GM12873 (cell line): ENCODE results near the gene OVCH1.

ENCODE experiments used
- TF ChIP-seq, protein P1 (sequence below): IDR thresholded peaks from 2 replicates; pipeline ENCODE4 v1.5.1; 2012; ENCODE audit warnings: low read depth, mild to moderate bottlenecking, moderate library complexity, low read length, control low read depth; ENCODE audit not compliant: insufficient read depth; ENCODE audit errors: missing control alignments

Gene OVCH1

DNA sequence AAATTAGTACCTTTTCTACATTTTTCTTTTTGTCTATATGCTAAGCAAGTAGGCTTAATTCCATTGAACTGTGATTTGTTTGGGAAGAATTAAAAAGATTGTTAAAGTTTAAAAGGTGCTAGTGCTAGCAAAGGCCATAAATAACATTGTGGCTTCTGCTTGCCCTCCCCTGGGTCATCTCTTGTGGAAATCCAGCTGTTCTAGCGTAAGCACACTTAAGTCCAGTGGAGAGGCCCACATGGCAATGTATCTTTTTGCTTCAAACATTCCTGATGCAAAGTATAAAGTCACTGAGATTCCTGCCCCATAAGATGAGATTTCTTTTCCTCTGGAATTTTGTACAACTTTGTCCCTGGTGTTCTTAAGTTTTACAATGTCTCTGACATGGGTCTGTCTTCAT is 102.1 kb downstream of the OVCH1 start:
- TF ChIP-seq, protein P1, sequence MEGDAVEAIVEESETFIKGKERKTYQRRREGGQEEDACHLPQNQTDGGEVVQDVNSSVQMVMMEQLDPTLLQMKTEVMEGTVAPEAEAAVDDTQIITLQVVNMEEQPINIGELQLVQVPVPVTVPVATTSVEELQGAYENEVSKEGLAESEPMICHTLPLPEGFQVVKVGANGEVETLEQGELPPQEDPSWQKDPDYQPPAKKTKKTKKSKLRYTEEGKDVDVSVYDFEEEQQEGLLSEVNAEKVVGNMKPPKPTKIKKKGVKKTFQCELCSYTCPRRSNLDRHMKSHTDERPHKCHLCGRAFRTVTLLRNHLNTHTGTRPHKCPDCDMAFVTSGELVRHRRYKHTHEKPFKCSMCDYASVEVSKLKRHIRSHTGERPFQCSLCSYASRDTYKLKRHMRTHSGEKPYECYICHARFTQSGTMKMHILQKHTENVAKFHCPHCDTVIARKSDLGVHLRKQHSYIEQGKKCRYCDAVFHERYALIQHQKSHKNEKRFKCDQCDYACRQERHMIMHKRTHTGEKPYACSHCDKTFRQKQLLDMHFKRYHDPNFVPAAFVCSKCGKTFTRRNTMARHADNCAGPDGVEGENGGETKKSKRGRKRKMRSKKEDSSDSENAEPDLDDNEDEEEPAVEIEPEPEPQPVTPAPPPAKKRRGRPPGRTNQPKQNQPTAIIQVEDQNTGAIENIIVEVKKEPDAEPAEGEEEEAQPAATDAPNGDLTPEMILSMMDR: no peak

DNA sequence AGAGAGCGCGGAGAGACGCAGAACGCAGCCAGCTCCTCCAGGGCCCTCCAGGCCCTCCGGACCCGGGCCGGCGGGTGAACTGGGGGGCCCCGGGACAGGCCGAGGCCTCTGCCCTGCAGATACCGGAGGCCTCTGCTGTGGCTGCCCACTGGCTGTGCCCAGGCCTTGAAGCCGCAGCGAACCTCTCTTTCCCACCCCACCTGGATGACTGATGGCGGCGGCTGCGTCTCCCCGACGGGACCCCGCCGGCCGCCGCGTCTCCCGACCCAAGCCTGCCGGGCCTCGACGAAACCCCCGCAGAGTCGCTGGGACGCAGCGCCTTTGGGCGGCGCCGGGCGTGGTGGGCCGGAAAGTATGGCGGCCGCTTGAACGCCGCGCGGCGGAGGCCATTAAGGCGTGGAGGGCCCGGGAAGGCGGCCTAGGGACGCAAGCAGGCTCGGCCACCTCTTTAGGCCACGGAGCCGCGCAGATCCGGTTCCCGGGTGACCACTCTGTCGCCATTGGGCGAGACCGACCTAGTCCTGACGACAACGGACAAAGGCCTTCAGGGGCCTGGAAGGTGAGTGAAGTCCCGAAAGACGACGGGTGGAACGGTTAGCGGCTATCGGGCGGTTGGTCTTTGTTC is 108.1 kb downstream of the OVCH1 start:
- TF ChIP-seq, protein P1: no peak

DNA sequence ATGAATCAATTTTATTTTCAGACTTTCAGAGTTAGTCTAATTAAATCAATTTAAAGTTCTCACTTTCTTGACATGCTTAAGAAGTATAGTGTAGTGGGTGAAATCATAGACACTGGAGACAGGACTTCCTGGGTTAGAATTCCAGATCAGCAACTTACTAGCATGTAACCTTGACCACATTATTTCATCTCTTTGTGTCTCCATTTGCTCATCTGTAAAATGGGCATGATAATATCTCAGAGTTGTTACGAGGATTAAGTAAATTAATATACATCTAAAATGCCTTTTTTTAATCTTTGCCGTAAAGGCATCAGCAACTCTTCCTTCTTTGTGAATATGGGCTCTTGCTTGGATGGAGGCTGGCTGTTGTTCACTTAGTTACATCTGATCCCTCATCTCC is 115.2 kb downstream of the OVCH1 start:
- TF ChIP-seq, protein P1: no peak

DNA sequence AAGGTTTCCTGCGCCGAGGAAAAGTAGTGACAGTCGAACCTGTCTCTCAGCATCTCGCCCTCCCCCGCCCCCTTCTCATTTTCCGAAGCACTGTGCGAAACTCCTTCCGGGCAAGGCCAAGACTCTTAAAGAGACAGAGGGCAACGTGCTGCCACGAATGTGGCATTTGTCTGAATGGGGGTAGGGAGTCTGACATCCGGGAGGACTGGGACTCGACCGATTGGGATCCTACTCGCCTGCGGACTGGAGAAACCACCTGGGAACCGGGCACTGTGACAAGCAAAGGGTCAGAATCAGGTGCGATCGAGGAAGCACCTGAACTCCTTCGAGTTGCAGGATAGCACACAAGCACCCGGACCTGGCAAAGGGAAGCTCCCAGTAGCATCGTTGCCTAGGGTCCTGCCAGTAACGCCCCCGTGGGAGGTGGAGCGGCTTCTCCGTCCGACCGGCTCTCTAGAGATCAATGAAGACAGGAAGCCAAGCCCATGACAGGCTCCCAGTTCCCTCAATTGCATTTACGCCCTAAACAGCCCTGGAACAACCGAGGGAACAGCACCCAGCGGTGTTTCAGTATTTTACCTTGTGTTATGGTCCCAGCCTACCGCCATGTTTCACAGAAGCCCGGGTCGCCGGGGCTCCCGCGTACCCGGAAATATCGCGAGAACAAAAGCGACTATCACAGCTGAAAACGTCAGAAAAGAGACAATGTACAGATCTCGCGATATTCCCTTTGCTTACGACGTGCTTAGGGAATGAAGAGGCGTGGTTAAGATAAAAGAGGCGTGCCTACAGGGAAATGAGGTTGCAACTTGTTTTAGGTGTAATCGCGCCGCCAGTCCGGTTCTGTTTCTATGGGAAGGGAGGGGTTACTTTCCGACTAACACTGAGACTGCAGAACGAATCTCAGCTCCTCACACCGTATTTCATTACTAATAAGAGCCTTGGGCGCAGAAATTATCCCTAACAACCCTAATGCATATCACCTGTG is 116.7 kb downstream of the OVCH1 start, which contains the start of gene ERGIC2:
Gene ERGIC2, minus strand, starts transcription at position 637 of the 988 bp plus-strand sequence. CDS start 9,539 bp downstream, outside the sequence.
- TF ChIP-seq, protein P1: no peak
